IPS-18c (cell line): ENCODE measurements around the gene TLR6.

Source experiments
- H3K4me3 ChIP-seq: 2 replicates; pipeline ENCODE4 v1.7.0; 2013; ENCODE audit warnings: low read depth, mild to moderate bottlenecking, low read length, moderate library complexity; ENCODE audit not compliant: insufficient read depth
- H3K9me3 ChIP-seq: one replicate; pipeline ENCODE4 v1.6.1; 2013; ENCODE audit warnings: mild to moderate bottlenecking, low read length, moderate library complexity; ENCODE audit not compliant: control insufficient read depth, insufficient read depth

TLR6 gene

GRCh38 chr4:38805530-38806145, 51.0 kb downstream of the TLR6 start:
- no peak overlapping the region for H3K4me3 ChIP-seq
- H3K9me3 ChIP-seq: peaks cover 10% of the 10 kb centered on the region

- Histone ChIP-seq H3K9me3 (peaks cover 10% of the 10 kb centered on the region), H3K4me3 (no peak within 1 kb of the TSS)
Observed at GRCh38 chr4:38804654-38805295, 51.8 kb downstream of the TLR6 start, which contains the start of gene TLR1. TSS of gene TLR1 (minus strand) at chr4:38804791. CDS start at chr4:38798831, 5,960 bp downstream.

GRCh38 chr4:38803833-38804653, 52.6 kb downstream of the TLR6 start:
- H3K9me3 ChIP-seq: peaks cover 10% of the 10 kb centered on the region
- no peak overlapping the region for H3K4me3 ChIP-seq

GRCh38 chr4:38802561-38803355, 53.9 kb downstream of the TLR6 start:
- H3K4me3 ChIP-seq: no peak overlapping the region
- H3K9me3 ChIP-seq: peaks cover 10% of the 10 kb centered on the region

- peaks cover 10% of the 10 kb centered on the region for H3K9me3 ChIP-seq
- H3K4me3 ChIP-seq: no peak overlapping the region
Observed at GRCh38 chr4:38800961-38801450, 55.6 kb downstream of the TLR6 start.

GRCh38 chr4:38800366-38800765, 56.3 kb downstream of the TLR6 start:
- Histone ChIP-seq H3K9me3 (peaks cover 10% of the 10 kb centered on the region), H3K4me3 (no peak overlapping the region)

- H3K9me3 ChIP-seq: no peaks in the 10 kb centered on the region
- no peak overlapping the region for H3K4me3 ChIP-seq
Observed at GRCh38 chr4:38795087-38795486, 61.5 kb downstream of the TLR6 start.

- Histone ChIP-seq H3K4me3 (no peak overlapping the region), H3K9me3 (no peaks in the 10 kb centered on the region)
Observed at GRCh38 chr4:38794051-38794450, 62.6 kb downstream of the TLR6 start.

GRCh38 chr4:38791010-38791409, 65.6 kb downstream of the TLR6 start:
- Histone ChIP-seq H3K9me3 (peaks cover 2% of the 10 kb centered on the region), H3K4me3 (no peak overlapping the region)

GRCh38 chr4:38788317-38788716, 68.3 kb downstream of the TLR6 start:
- Histone ChIP-seq H3K4me3 (no peak overlapping the region), H3K9me3 (peaks cover 2% of the 10 kb centered on the region)

GRCh38 chr4:38787693-38788092, 68.9 kb downstream of the TLR6 start:
- no peak overlapping the region for H3K4me3 ChIP-seq
- peaks cover 2% of the 10 kb centered on the region for H3K9me3 ChIP-seq

GRCh38 chr4:38785901-38786402, 70.7 kb downstream of the TLR6 start:
- H3K9me3 ChIP-seq: peaks cover 2% of the 10 kb centered on the region

GRCh38 chr4:38785041-38785790, 71.4 kb downstream of the TLR6 start:
- H3K4me3 ChIP-seq: no peak overlapping the region
- H3K9me3 ChIP-seq: peaks cover 2% of the 10 kb centered on the region

More at GRCh38 chr4:38785901-38786402, 70.7 kb downstream of the TLR6 start:
- H3K4me3 ChIP-seq: no peak overlapping the region

- H3K9me3 ChIP-seq: peaks cover 2% of the 10 kb centered on the region
- no peak overlapping the region for H3K4me3 ChIP-seq
Observed at GRCh38 chr4:38784141-38784540, 72.5 kb downstream of the TLR6 start.

- Histone ChIP-seq H3K9me3 (no peaks in the 10 kb centered on the region), H3K4me3 (no peak overlapping the region)
Observed at GRCh38 chr4:38783109-38783460, 73.5 kb downstream of the TLR6 start.

GRCh38 chr4:38782452-38783108, 74.0 kb downstream of the TLR6 start, which contains the start of gene TLR10:
TSS of gene TLR10 (minus strand) at chr4:38782990. CDS start at chr4:38775590, 7,400 bp downstream.
- Histone ChIP-seq H3K4me3 (no peak within 1 kb of the TSS), H3K9me3 (no peaks in the 10 kb centered on the region)
